IMR-90 (cell line): ENCODE data around the gene OGFOD3. TPM values are rescaled to one million over a fixed set of nuclear protein-coding genes. Genes with fewer than 3 reads are reported as not detected.
"Not testable (repeated sequence)": the region's sequence is repeated elsewhere in the genome, so short reads cannot be mapped to it uniquely, and the experiment has no call there.

Source experiments
- ATAC-seq: fragments of 200-7000 bp; cut with Tn5 transposase; 2 replicates; pipeline ENCODE4 v1.9.1; 2020; ENCODE audit warnings: low read depth, mild to moderate bottlenecking, moderate library complexity
- BruUV-seq: library from RNA; stranded (reverse); fragments of 400-500 nt; replicated peaks from 2 replicates; lab custom pipeline; 2021; lab: Mats Ljungman, UMichigan
- CTCF ChIA-PET: fragments of 300-600 bp; formaldehyde crosslinking; extraction: SDS; loops from one replicate; lab custom pipeline; 2021; ENCODE audit warnings: antibody characterized with exemption; lab: Yijun Ruan, JAX
- POLR2A ChIA-PET: fragments of 300-600 bp; sonication (Branson Sonifier 250); formaldehyde crosslinking; loops from one replicate; lab custom pipeline; 2022; ENCODE audit warnings: antibody characterized with exemption; ENCODE audit not compliant: unreplicated experiment; lab: Charles Lee
- DNase-seq: peaks from one replicate; pipeline ENCODE4 v3.0.0; 2013
- H2AFZ ChIP-seq: replicated peaks from 2 replicates; pipeline ENCODE3; 2013; ENCODE audit warnings: low read length, mild to moderate bottlenecking; ENCODE audit not compliant: poor library complexity
- H2AK5ac ChIP-seq: 2 replicates; pipeline ENCODE4 v1.6.1; 2013; ENCODE audit warnings: low read depth, low read length, inconsistent platforms
- H2AK9ac ChIP-seq: replicated peaks from 2 replicates; pipeline ENCODE3; 2013; ENCODE audit warnings: mild to moderate bottlenecking, low read depth, low read length, moderate library complexity; ENCODE audit not compliant: poor library complexity
- H2BK120ac ChIP-seq: 2 replicates; pipeline ENCODE4 v1.6.1; 2013; ENCODE audit warnings: low read depth, low read length, inconsistent platforms
- H2BK15ac ChIP-seq: 3 replicates; pipeline ENCODE4 v1.6.1; 2013; ENCODE audit warnings: low read depth, low read length, inconsistent platforms
- H2BK20ac ChIP-seq: 2 replicates; pipeline ENCODE4 v1.6.1; 2013; ENCODE audit warnings: low read depth, mild to moderate bottlenecking, inconsistent platforms, low read length, moderate library complexity
- H2BK5ac ChIP-seq: 2 replicates; pipeline ENCODE4 v1.6.1; 2013; ENCODE audit warnings: mild to moderate bottlenecking, low read depth, low read length, inconsistent platforms; ENCODE audit not compliant: poor library complexity, severe bottlenecking
- H3K14ac ChIP-seq: replicated peaks from 2 replicates; pipeline ENCODE4 v1.6.1; 2013; ENCODE audit warnings: low read depth, low read length, inconsistent platforms
- H3K18ac ChIP-seq: 2 replicates; pipeline ENCODE4 v1.6.1; 2013; ENCODE audit warnings: low read depth, low read length, control low read depth
- H3K23ac ChIP-seq: 2 replicates; pipeline ENCODE4 v1.6.1; 2013; ENCODE audit warnings: low read depth, low read length, inconsistent platforms
- H3K27ac ChIP-seq: 2 replicates; pipeline ENCODE4 v1.5.1; 2013; ENCODE audit warnings: mild to moderate bottlenecking, control low read depth, low read length; ENCODE audit not compliant: insufficient read depth
- H3K27me3 ChIP-seq: 2 replicates; pipeline ENCODE4 v1.6.1; 2013; ENCODE audit warnings: low read length; ENCODE audit not compliant: control insufficient read depth, insufficient read depth
- H3K36me3 ChIP-seq: 2 replicates; pipeline ENCODE4 v1.6.1; 2013; ENCODE audit warnings: low read length, mixed read lengths; ENCODE audit not compliant: control insufficient read depth, insufficient read depth
- H3K4ac ChIP-seq: 2 replicates; pipeline ENCODE4 v1.6.1; 2013; ENCODE audit warnings: low read depth, low read length, inconsistent platforms
- H3K4me1 ChIP-seq: 2 replicates; pipeline ENCODE4 v1.6.1; 2013; ENCODE audit warnings: low read length, mixed read lengths; ENCODE audit not compliant: control insufficient read depth, insufficient read depth
- H3K4me2 ChIP-seq: 2 replicates; pipeline ENCODE4 v1.6.1; 2013; ENCODE audit warnings: low read depth, mild to moderate bottlenecking, control low read depth, low read length, moderate library complexity
- H3K4me3 ChIP-seq: 2 replicates; pipeline ENCODE4 v1.5.1; 2013; ENCODE audit warnings: low read depth, mild to moderate bottlenecking, control low read depth, low read length, moderate library complexity; ENCODE audit not compliant: insufficient read depth
- H3K56ac ChIP-seq: 2 replicates; pipeline ENCODE4 v1.6.1; 2013; ENCODE audit warnings: low read length, inconsistent platforms; ENCODE audit not compliant: insufficient read depth; ENCODE audit errors: extremely low read depth
- H3K79me1 ChIP-seq, 2 experiments: 2 replicates each; pipeline ENCODE4 v1.6.1; 2013; ENCODE audit warnings: low read length in 2 of 2, inconsistent platforms in 1 of 2, low read depth in 1 of 2
- H3K9ac ChIP-seq: 2 replicates; pipeline ENCODE4 v1.6.1; 2013; ENCODE audit warnings: low read depth, low read length, control low read depth
- H3K9me1 ChIP-seq: 2 replicates; pipeline ENCODE4 v1.6.1; 2013; ENCODE audit warnings: low read length, inconsistent platforms; ENCODE audit not compliant: insufficient read depth
- H3K9me3 ChIP-seq: 2 replicates; pipeline ENCODE4 v1.6.1; 2013; ENCODE audit warnings: low read length; ENCODE audit not compliant: control insufficient read depth, insufficient read depth
- H4K20me1 ChIP-seq: 2 replicates; pipeline ENCODE4 v1.6.1; 2013; ENCODE audit warnings: low read length, inconsistent platforms; ENCODE audit not compliant: insufficient read depth
- H4K5ac ChIP-seq: 2 replicates; pipeline ENCODE4 v1.6.1; 2013; ENCODE audit warnings: mild to moderate bottlenecking, low read depth, low read length, control low read depth
- H4K8ac ChIP-seq, 2 experiments: 2 replicates each; pipeline ENCODE4 v1.6.1; 2013; ENCODE audit warnings: low read depth in 2 of 2, low read length in 2 of 2, control low read depth in 1 of 2, inconsistent platforms in 1 of 2
- H4K91ac ChIP-seq: 2 replicates; pipeline ENCODE4 v1.6.1; 2013; ENCODE audit warnings: low read depth, low read length, inconsistent platforms; ENCODE audit not compliant: insufficient read depth
- WGBS, 2 experiments: methylation state at CpG; one replicate each; pipeline versions ENCODE4 v1.1.5 to v1.1.7; 2013; ENCODE audit warnings: missing lambda C conversion rate in 2 of 2; ENCODE audit not compliant: insufficient read length in 1 of 2; ENCODE audit errors: extremely low coverage in 2 of 2; 5-methylcytosine and 5-hydroxymethylcytosine counted together
- dilution Hi-C: fragments of 300-500 bp; cut with HindIII; formaldehyde crosslinking; loops from one replicate; pipeline ENCODE4 v1.14.3; 2018; ENCODE audit warnings: low sequenced_read_pairs; ENCODE audit not compliant: unreplicated experiment
- in situ Hi-C: fragments of 300-500 bp; cut with MboI; formaldehyde crosslinking; loops from 3 replicates; pipeline ENCODE4 v1.14.3; 2019; ENCODE audit warnings: low sequenced_read_pairs, inconsistent platforms, mixed read lengths
- intact Hi-C: fragments of 100-400 bp; cut with micrococcal nuclease; formaldehyde crosslinking; loops from 2 replicates; pipeline ENCODE4 v1.10.0; 2022
- polyA plus RNA-seq, 3 experiments: library from polyadenylated mRNA; depleted of rRNA; stranded (reverse); fragments of >200 nt; gene quantifications; 2 replicates each; pipeline ENCODE4 v1.2.3, GENCODE V29; 2012; ENCODE audit warnings: low replicate concordance in 1 of 3
- total RNA-seq: library from RNA; depleted of rRNA; stranded (reverse); fragments of >200 nt; gene quantifications from 2 replicates; pipeline ENCODE4 v1.2.3, GENCODE V29; 2012

The OGFOD3 gene
- total and polyA plus RNA-seq, 2 of the 4 experiments (the other 2 are of a cell fraction) = 25.3 to 33.4 TPM

DNA sequence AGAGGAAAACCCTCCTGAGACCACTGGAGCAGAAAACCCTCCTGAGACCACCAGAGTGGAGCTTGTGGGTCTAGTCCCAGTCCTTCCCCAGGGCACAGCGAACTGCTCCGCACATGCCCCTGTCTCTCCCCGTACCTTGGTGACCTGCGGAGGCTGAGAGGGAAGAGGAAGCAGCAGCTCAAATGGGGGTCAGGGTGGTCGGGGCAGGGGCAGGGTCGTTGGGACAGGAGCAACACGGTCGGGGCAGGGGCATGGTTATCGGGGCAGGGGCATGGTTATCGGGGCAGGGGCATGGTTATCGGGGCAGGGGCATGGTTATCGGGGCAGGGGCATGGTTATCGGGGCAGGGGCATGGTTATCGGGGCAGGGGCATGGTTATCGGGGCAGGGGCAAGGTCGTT lies 6.3 kb downstream of the OGFOD3 start:
- dilution Hi-C loops, H3K4me2 ChIP-seq, H2AK9ac ChIP-seq, H2BK5ac ChIP-seq, H2AK5ac ChIP-seq, H3K4me3 ChIP-seq, POLR2A ChIA-PET, H3K4me1 ChIP-seq, H3K56ac ChIP-seq, in situ Hi-C loops, H3K27ac ChIP-seq, H3K23ac ChIP-seq, H2BK15ac ChIP-seq, H4K91ac ChIP-seq, ATAC-seq, H4K5ac ChIP-seq, H3K9ac ChIP-seq, H2AFZ ChIP-seq, H3K27me3 ChIP-seq, BruUV-seq, H4K8ac ChIP-seq, CTCF ChIA-PET, H2BK20ac ChIP-seq, H3K4ac ChIP-seq, H2BK120ac ChIP-seq, H3K36me3 ChIP-seq, H3K9me3 ChIP-seq, H3K14ac ChIP-seq, H3K18ac ChIP-seq, H3K9me1 ChIP-seq, DNase-seq: not testable (repeated sequence)
- intact Hi-C loops = loop anchor here (5.0 kb wide), 1 partner anchor 170 kb away; no protein-coding TSS in a partner anchor
- H3K79me1 ChIP-seq = peaks cover 0 to 16% of the 10 kb centered on the region in 2 experiments; a peak in 2 of 4 replicates
- WGBS, 2 experiments = 87% methylated on average over 13 of the region's 16 CpGs; no CpG with 5 or more reads in 1 of the 2 experiments
- H4K20me1 ChIP-seq = peaks cover 19% of the 10 kb centered on the region
